ENCODE results near the gene IL20RA.

IL20RA gene

GRCh38 chr6:136959471-136959891 is 85.3 kb downstream of the IL20RA start:
- Mint-ChIP-seq H3K27ac (no peak overlapping the region), H3K4me3 (no peak overlapping the region)

GRCh38 chr6:136958168-136958567 is 86.6 kb downstream of the IL20RA start:
- H3K4me1 Mint-ChIP-seq: no peaks in the 10 kb centered on the region
- H3K9me3 Mint-ChIP-seq: no peaks in the 10 kb centered on the region
- DNase-seq (ENCODE audit: low spot score in 2 of 2) (no peak), ATAC-seq (no peak)
- no peak overlapping the region for H3K4me3 Mint-ChIP-seq
- no peak overlapping the region for H3K27ac Mint-ChIP-seq
- no peaks in the 10 kb centered on the region for H3K36me3 Mint-ChIP-seq

More at GRCh38 chr6:136959471-136959891, 85.3 kb downstream of the IL20RA start:
- Mint-ChIP-seq H3K9me3 (no peaks in the 10 kb centered on the region), H3K4me1 (no peaks in the 10 kb centered on the region), H3K36me3 (no peaks in the 10 kb centered on the region)
- no peak for DNase-seq (ENCODE audit: low spot score in 2 of 2)
- no peak for ATAC-seq

GRCh38 chr6:136956590-136957544 is 87.9 kb downstream of the IL20RA start:
- Mint-ChIP-seq H3K27ac (no peak overlapping the region), H3K9me3 (no peaks in the 10 kb centered on the region), H3K4me3 (no peak overlapping the region), H3K4me1 (no peaks in the 10 kb centered on the region), H3K36me3 (no peaks in the 10 kb centered on the region)
- ATAC-seq: no peak
- no peak for DNase-seq (ENCODE audit: low spot score in 2 of 2)

- no peaks in the 10 kb centered on the region for H3K4me1 Mint-ChIP-seq
These were observed 89.6 kb downstream of the IL20RA start for GRCh38 chr6:136955123-136955522.

GRCh38 chr6:136952714-136953260 is 92.0 kb downstream of the IL20RA start:
- DNase-seq (ENCODE audit: low spot score in 2 of 2) (no peak), ATAC-seq (no peak)
- no peaks in the 10 kb centered on the region for H3K36me3 Mint-ChIP-seq
- no peaks in the 10 kb centered on the region for H3K4me1 Mint-ChIP-seq
- no peak overlapping the region for H3K27ac Mint-ChIP-seq
- H3K4me3 Mint-ChIP-seq: no peak overlapping the region
- no peaks in the 10 kb centered on the region for H3K9me3 Mint-ChIP-seq

More at GRCh38 chr6:136955123-136955522, 89.6 kb downstream of the IL20RA start:
- H3K27ac Mint-ChIP-seq: no peak overlapping the region
- ATAC-seq: no peak
- H3K36me3 Mint-ChIP-seq: no peaks in the 10 kb centered on the region
- no peaks in the 10 kb centered on the region for H3K9me3 Mint-ChIP-seq
- no peak overlapping the region for H3K4me3 Mint-ChIP-seq
- DNase-seq (ENCODE audit: low spot score in 2 of 2): no peak

GRCh38 chr6:136950436-136951126 is 94.2 kb downstream of the IL20RA start:
- H3K4me3 Mint-ChIP-seq: no peak overlapping the region

More at GRCh38 chr6:136950436-136951126, 94.2 kb downstream of the IL20RA start:
- H3K36me3 Mint-ChIP-seq: no peaks in the 10 kb centered on the region
- ATAC-seq: no peak
- no peak for DNase-seq (ENCODE audit: low spot score in 2 of 2)
- no peak overlapping the region for H3K27ac Mint-ChIP-seq
- H3K9me3 Mint-ChIP-seq: no peaks in the 10 kb centered on the region
- no peaks in the 10 kb centered on the region for H3K4me1 Mint-ChIP-seq

All from stimulated activated effector memory CD8-positive, alpha-beta T cell treated with anti-CD3 and anti-CD28 coated beads, Interleukin-12 subunit alpha, Interleukin-12 subunit beta, amount 100 ng/mL, for 72 hours (primary cell).